Measurements from ENCODE around the gene KIF3B.

DNA sequence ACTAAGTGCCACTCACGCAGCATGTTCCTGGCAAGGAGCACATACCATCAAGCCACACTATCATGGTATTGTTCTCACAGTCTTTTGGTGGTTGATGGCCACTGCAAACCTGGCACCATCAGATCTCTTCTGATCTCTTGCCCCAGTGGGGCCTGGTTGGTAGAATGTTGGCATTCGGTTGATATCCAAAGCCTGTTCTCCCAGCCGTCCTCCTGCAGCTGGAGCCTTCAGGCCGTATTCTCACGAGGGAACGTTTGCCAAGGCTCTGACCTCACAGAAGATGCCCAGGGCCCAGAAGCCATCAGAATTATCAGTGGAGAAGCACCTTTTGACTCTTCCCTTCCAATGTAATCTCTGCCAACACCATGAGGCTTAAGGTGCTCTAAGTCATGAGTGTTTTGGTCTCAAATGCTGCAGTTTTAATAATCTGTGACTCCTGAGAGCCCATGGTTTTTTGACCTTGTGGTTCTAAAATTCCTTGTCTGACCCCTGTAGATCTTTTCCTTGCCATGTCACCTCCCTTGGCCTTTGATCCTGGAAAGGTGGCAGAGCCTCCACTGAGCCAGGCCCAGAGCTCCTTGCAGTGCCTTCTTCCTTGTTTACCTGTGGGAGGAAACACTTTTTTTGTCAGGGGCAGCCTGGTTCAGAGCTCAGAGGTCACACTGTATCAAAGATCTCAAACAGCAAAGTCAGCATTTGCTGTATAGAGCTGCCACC, 42.0 kb upstream of the KIF3B start:
- TF ChIP-seq, protein P1, sequence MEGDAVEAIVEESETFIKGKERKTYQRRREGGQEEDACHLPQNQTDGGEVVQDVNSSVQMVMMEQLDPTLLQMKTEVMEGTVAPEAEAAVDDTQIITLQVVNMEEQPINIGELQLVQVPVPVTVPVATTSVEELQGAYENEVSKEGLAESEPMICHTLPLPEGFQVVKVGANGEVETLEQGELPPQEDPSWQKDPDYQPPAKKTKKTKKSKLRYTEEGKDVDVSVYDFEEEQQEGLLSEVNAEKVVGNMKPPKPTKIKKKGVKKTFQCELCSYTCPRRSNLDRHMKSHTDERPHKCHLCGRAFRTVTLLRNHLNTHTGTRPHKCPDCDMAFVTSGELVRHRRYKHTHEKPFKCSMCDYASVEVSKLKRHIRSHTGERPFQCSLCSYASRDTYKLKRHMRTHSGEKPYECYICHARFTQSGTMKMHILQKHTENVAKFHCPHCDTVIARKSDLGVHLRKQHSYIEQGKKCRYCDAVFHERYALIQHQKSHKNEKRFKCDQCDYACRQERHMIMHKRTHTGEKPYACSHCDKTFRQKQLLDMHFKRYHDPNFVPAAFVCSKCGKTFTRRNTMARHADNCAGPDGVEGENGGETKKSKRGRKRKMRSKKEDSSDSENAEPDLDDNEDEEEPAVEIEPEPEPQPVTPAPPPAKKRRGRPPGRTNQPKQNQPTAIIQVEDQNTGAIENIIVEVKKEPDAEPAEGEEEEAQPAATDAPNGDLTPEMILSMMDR (conservative IDR thresholded peaks at IDR 0.05): no peak
- no peak; the same call in 1 of the 2 replicates for TF ChIP-seq ZFX (IDR thresholded peaks at IDR 0.05)

All from C4-2B (cell line).